Osteoblast (primary cell): ENCODE data around the gene DIAPH3. TPM values are rescaled to one million over a fixed set of nuclear protein-coding genes. Genes with fewer than 3 reads are reported as not detected.

ENCODE experiments used
- DNase-seq: peaks from one replicate; pipeline ENCODE4 v3.0.0; 2011; ENCODE audit warnings: low spot score, mixed read lengths; ENCODE audit not compliant: insufficient read length; ENCODE audit errors: missing footprints
- H2AFZ ChIP-seq: 2 replicates; pipeline ENCODE4 v1.6.0; 2011; ENCODE audit warnings: mild to moderate bottlenecking, low read length
- H3K27ac ChIP-seq: 2 replicates; pipeline ENCODE4 v1.5.1; 2011; ENCODE audit warnings: mild to moderate bottlenecking, low read depth, low read length, moderate library complexity
- H3K27me3 ChIP-seq: 2 replicates; pipeline ENCODE4 v1.6.0; 2012; ENCODE audit warnings: mild to moderate bottlenecking, control low read depth, inconsistent platforms, low read length, moderate library complexity; ENCODE audit not compliant: insufficient read depth
- H3K36me3 ChIP-seq: 2 replicates; pipeline ENCODE4 v1.5.1; 2011; ENCODE audit warnings: mild to moderate bottlenecking, low read length, control low read depth, moderate library complexity; ENCODE audit not compliant: insufficient read depth
- H3K4me1 ChIP-seq: 2 replicates; pipeline ENCODE4 v1.5.1; 2011; ENCODE audit warnings: mild to moderate bottlenecking, low read length, control low read depth, moderate library complexity; ENCODE audit not compliant: insufficient read depth
- H3K4me2 ChIP-seq: 2 replicates; pipeline ENCODE4 v1.6.0; 2011; ENCODE audit warnings: mild to moderate bottlenecking, low read length; ENCODE audit not compliant: insufficient read depth
- H3K4me3 ChIP-seq: fragments of 200-600 bp; sonication (generic); 3 replicates; pipeline ENCODE4 v1.5.1; 2012; ENCODE audit warnings: mild to moderate bottlenecking, low read length, inconsistent platforms; ENCODE audit not compliant: insufficient read depth
- H3K79me2 ChIP-seq: 2 replicates; pipeline ENCODE4 v1.6.0; 2012; ENCODE audit warnings: mild to moderate bottlenecking, low read length, control low read depth, inconsistent platforms; ENCODE audit not compliant: insufficient read depth
- H3K9me3 ChIP-seq: 2 replicates; pipeline ENCODE4 v1.5.1; 2011; ENCODE audit warnings: low read depth, low read length, control low read depth
- H4K20me1 ChIP-seq: 2 replicates; pipeline ENCODE4 v1.6.0; 2012; ENCODE audit warnings: mild to moderate bottlenecking, low read length, control low read depth; ENCODE audit not compliant: insufficient read depth
- total RNA-seq: library from RNA; depleted of rRNA; stranded (reverse); fragments of >200 nt; gene quantifications from 2 replicates; pipeline ENCODE4 v1.2.3, GENCODE V29; 2012
- TF ChIP-seq, protein P1 (sequence below): IDR thresholded peaks from 2 replicates; pipeline ENCODE4 v1.5.1; 2011; ENCODE audit warnings: mild to moderate bottlenecking, low read depth, low read length, moderate library complexity; ENCODE audit errors: extremely low read depth

Gene DIAPH3
- total RNA-seq, 1 donor: 8.3 TPM

DNA sequence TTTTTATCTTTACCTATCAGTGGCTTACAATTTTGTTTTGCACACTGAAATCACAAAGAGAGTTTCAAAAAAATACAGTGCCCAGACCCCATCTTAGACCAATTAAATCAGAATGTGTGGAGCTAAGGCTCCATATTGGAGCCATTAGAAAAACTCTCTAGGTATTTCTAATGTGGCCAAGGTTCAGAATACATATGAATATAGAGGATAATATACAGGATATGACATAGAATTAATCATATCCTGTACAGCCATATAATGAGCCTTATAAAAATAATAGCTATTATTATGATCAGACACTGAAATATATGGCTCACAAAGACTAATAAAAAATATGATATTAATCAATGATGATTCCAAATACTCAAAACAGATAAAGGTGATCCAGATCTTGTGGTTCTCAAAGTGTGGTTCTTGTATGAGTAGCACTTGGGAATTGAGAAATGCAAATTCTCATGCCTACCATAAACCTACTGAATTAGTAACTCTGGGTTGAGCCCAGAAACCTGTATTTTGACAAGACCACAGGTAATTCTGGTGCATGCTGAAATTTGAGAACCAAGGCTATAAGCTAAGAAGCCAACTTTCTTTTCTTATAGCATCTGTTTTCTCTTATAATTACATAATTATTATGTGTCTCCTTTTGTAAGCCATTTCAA is 408.0 kb downstream of the DIAPH3 start:
- DNase-seq: peak; percentile 49
- H3K79me2 ChIP-seq: no peaks in the 10 kb centered on the region
- no peak overlapping the region for H3K27ac ChIP-seq
- peaks cover 9% of the 10 kb centered on the region for H3K4me1 ChIP-seq
- TF ChIP-seq, protein P1, sequence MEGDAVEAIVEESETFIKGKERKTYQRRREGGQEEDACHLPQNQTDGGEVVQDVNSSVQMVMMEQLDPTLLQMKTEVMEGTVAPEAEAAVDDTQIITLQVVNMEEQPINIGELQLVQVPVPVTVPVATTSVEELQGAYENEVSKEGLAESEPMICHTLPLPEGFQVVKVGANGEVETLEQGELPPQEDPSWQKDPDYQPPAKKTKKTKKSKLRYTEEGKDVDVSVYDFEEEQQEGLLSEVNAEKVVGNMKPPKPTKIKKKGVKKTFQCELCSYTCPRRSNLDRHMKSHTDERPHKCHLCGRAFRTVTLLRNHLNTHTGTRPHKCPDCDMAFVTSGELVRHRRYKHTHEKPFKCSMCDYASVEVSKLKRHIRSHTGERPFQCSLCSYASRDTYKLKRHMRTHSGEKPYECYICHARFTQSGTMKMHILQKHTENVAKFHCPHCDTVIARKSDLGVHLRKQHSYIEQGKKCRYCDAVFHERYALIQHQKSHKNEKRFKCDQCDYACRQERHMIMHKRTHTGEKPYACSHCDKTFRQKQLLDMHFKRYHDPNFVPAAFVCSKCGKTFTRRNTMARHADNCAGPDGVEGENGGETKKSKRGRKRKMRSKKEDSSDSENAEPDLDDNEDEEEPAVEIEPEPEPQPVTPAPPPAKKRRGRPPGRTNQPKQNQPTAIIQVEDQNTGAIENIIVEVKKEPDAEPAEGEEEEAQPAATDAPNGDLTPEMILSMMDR: no peak
- H4K20me1 ChIP-seq: no peaks in the 10 kb centered on the region
- peak overlapping the region; percentile 27 for H3K4me2 ChIP-seq
- H3K36me3 ChIP-seq: no peaks in the 10 kb centered on the region
- H3K9me3 ChIP-seq: no peaks in the 10 kb centered on the region
- no peak overlapping the region for H3K4me3 ChIP-seq
- no peaks in the 10 kb centered on the region for H3K27me3 ChIP-seq
- no peak overlapping the region for H2AFZ ChIP-seq

DNA sequence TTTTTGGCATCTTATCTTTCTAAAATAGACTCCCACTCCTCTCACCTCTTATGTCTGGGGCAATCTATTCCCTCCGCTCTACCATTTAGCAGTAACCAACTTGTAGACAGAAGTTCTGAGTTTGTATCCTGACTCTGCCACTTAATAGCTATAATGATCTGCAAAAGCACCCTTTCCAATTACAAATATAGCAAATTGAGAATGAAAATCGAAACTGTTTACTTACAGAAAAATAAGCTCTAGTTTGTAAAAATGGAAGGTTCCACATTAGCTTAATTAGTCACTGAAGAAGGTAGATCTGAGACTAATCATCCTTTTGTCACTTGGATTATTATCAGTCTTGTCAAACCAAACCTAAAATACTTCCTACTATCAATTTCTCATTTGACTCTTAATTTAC is 409.3 kb downstream of the DIAPH3 start:
- Histone ChIP-seq H3K9me3 (no peaks in the 10 kb centered on the region), H3K27ac (no peak overlapping the region), H3K4me3 (no peak overlapping the region), H3K4me1 (peaks cover 15% of the 10 kb centered on the region), H3K36me3 (no peaks in the 10 kb centered on the region), H3K4me2 (no peak overlapping the region), H3K27me3 (no peaks in the 10 kb centered on the region), H2AFZ (no peak overlapping the region), H3K79me2 (no peaks in the 10 kb centered on the region), H4K20me1 (no peaks in the 10 kb centered on the region)
- TF ChIP-seq, protein P1: no peak
- no peak for DNase-seq

DNA sequence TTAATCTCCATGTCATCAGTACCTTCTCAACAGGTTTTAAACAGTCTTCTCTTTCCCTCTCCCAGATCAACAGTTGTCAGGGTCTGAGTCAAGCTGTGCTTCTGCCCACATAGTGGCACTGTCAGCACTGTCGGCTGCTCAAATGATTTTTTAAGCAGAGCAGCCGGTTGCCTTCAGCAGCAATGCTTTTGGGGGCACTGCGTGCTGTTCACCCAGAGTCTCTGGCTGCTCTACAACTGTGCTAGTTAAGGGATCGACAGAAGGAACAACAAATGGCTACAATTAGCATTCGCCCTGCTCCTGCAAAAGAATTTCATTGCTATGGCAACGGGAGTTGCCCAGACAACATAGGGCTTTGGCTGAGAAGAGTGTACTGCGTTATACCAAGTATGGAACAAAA is 412.9 kb downstream of the DIAPH3 start:
- peak overlapping the region; percentile 75 for H2AFZ ChIP-seq
- DNase-seq: peak; percentile 39
- TF ChIP-seq, protein P1: peak; percentile 10
- H3K4me2 ChIP-seq: peak overlapping the region; percentile 68
- H3K9me3 ChIP-seq: no peaks in the 10 kb centered on the region
- no peaks in the 10 kb centered on the region for H3K36me3 ChIP-seq
- no peaks in the 10 kb centered on the region for H4K20me1 ChIP-seq
- H3K27ac ChIP-seq: peak overlapping the region; percentile 52
- peak overlapping the region; percentile 59 for H3K4me3 ChIP-seq
- peaks cover 35% of the 10 kb centered on the region for H3K4me1 ChIP-seq
- H3K79me2 ChIP-seq: no peaks in the 10 kb centered on the region
- H3K27me3 ChIP-seq: no peaks in the 10 kb centered on the region

DNA sequence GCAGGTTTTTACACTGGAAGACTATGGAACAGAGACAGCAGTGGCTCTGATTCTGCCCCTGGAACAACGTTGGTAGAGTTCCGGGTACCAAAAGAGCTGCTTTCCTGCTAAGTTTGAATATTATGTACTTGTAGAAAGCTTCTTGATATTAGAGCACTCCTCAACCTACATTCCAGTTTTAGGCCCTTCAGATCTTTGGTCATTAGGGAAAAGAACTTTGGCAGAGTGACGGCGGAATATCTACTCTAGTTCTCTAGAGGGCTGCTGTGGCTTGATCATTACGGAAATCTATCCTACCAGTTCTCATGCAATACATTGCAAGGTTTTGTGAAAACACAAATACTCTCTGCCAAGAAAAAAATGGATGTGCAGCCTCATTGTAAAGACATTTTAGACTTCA is 415.7 kb downstream of the DIAPH3 start:
- H3K4me3 ChIP-seq: no peak overlapping the region
- H3K9me3 ChIP-seq: no peaks in the 10 kb centered on the region

More for the DNA sequence above, 415.7 kb downstream of the DIAPH3 start:
- TF ChIP-seq, protein P1: no peak
- Histone ChIP-seq H3K4me2 (no peak overlapping the region), H4K20me1 (no peaks in the 10 kb centered on the region), H3K36me3 (no peaks in the 10 kb centered on the region), H3K27me3 (no peaks in the 10 kb centered on the region), H3K79me2 (no peaks in the 10 kb centered on the region), H3K4me1 (peaks cover 53% of the 10 kb centered on the region), H3K27ac (peak overlapping the region; percentile 93), H2AFZ (no peak overlapping the region)
- DNase-seq: no peak
